Panc1 (cell line): ENCODE results near the gene KRTCAP3. TPM values are rescaled to one million over a fixed set of nuclear protein-coding genes. Genes with fewer than 3 reads are reported as not detected.

Experiments
- ATAC-seq: fragments of 200-7000 bp; cut with Tn5 transposase; 2 replicates; pipeline ENCODE4 v1.9.1; 2020; ENCODE audit warnings: mild to moderate bottlenecking, moderate library complexity
- BruUV-seq: library from RNA; stranded (reverse); fragments of 400-500 nt; replicated peaks from 2 replicates; lab custom pipeline; 2021; lab: Mats Ljungman, UMichigan
- CTCF ChIA-PET: fragments of 300-600 bp; sonication (Branson Sonifier 250); formaldehyde crosslinking; loops from one replicate; lab custom pipeline; 2022; ENCODE audit warnings: antibody characterized with exemption; lab: Charles Lee
- POLR2A ChIA-PET: fragments of 300-600 bp; sonication (Branson Sonifier 250); formaldehyde crosslinking; loops from one replicate; lab custom pipeline; 2022; ENCODE audit warnings: antibody characterized with exemption; lab: Charles Lee
- DNase-seq: peaks from one replicate; pipeline ENCODE4 v3.0.0-alpha.2; 2010; ENCODE audit warnings: low read depth, low spot score
- H3K27ac ChIP-seq: 2 replicates; pipeline ENCODE4 v1.5.1; 2011; ENCODE audit warnings: mild to moderate bottlenecking, low read length, inconsistent platforms
- H3K27me3 ChIP-seq: fragments of 200-500 bp; sonication (Bioruptor generic); 2 replicates; pipeline ENCODE4 v1.6.0; 2014; ENCODE audit warnings: low read length, inconsistent platforms; ENCODE audit not compliant: control insufficient read depth, insufficient read depth
- H3K36me3 ChIP-seq: fragments of 200-500 bp; sonication (Bioruptor generic); 2 replicates; pipeline ENCODE4 v1.5.1; 2014; ENCODE audit warnings: inconsistent platforms, mild to moderate bottlenecking, low read length, moderate library complexity; ENCODE audit not compliant: control insufficient read depth, insufficient read depth
- H3K4me1 ChIP-seq: 2 replicates; pipeline ENCODE4 v1.5.1; 2011; ENCODE audit warnings: inconsistent platforms, mild to moderate bottlenecking, low read length, moderate library complexity; ENCODE audit not compliant: control insufficient read depth, insufficient read depth
- H3K4me3 ChIP-seq, 2 experiments: 2 replicates each; pipeline ENCODE4 v1.5.1; 2011 to 2012; ENCODE audit warnings: low read depth in 2 of 2, low read length in 2 of 2, mild to moderate bottlenecking in 2 of 2, inconsistent platforms in 1 of 2, moderate library complexity in 1 of 2
- H3K9me3 ChIP-seq: fragments of 200-500 bp; sonication (Bioruptor generic); 2 replicates; pipeline ENCODE4 v1.5.1; 2014; ENCODE audit warnings: low read depth, mild to moderate bottlenecking, inconsistent platforms, low read length, moderate library complexity; ENCODE audit not compliant: control insufficient read depth, insufficient read depth
- CTCF ChIP-seq: fragments of 450-650 bp; IDR thresholded peaks from 2 replicates; pipeline ENCODE4 v1.5.1; 2017; ENCODE audit warnings: mild to moderate bottlenecking
- POLR2AphosphoS5 ChIP-seq: IDR thresholded peaks from 2 replicates; pipeline ENCODE4 v1.6.1; 2012; ENCODE audit warnings: mild to moderate bottlenecking, low read depth, low read length, moderate library complexity
- REST ChIP-seq, 2 experiments: IDR thresholded peaks; 2 replicates each; pipeline ENCODE4 v1.6.1; 2011 to 2012; ENCODE audit warnings: low read depth in 2 of 2, control low read depth in 1 of 2, low read length in 1 of 2, mild to moderate bottlenecking in 1 of 2, moderate library complexity in 1 of 2; ENCODE audit not compliant: insufficient read depth in 1 of 2
- SIN3A ChIP-seq: IDR thresholded peaks from 2 replicates; pipeline ENCODE4 v1.6.1; 2012; ENCODE audit warnings: low read depth, mild to moderate bottlenecking, low read length, moderate library complexity, borderline replicate concordance; ENCODE audit not compliant: insufficient read depth
- TCF7L2 ChIP-seq: IDR thresholded peaks from 2 replicates; pipeline ENCODE4 v1.6.1; 2011; ENCODE audit warnings: mild to moderate bottlenecking, low read depth, low read length, inconsistent platforms
- in situ Hi-C: cut with HindIII; loops from 2 replicates; pipeline ENCODE4 v1.10.0; 2016; ENCODE audit warnings: low sequenced_read_pairs, low pct_unique_long_range_greater_than_20kb
- intact Hi-C: fragments of 100-400 bp; cut with micrococcal nuclease; formaldehyde crosslinking; loops from one replicate; pipeline ENCODE4 v1.10.0; 2022; ENCODE audit not compliant: unreplicated experiment
- total RNA-seq: library from RNA; stranded (reverse); gene quantifications from one replicate; pipeline ENCODE4 v1.2.1, GENCODE V29; 2021; ENCODE audit not compliant: unreplicated experiment

Gene KRTCAP3
- total RNA-seq, 1 experiment from 2014 or later: 1.9 TPM

- intact Hi-C loops: no loop called here
- ATAC-seq: no peak
- CTCF ChIA-PET: no interaction called here
Observed at GRCh38 chr2:27492557-27492956, 50.4 kb downstream of the KRTCAP3 start.

GRCh38 chr2:27493948-27494283 is 51.7 kb downstream of the KRTCAP3 start:
- Histone ChIP-seq H3K27ac (no peak overlapping the region), H3K36me3 (no peaks in the 10 kb centered on the region), H3K4me1 (peaks cover 3% of the 10 kb centered on the region), H3K9me3 (no peaks in the 10 kb centered on the region), H3K27me3 (peaks cover 28% of the 10 kb centered on the region), H3K4me3 (no peak overlapping the region)
- in situ Hi-C loops (no loop called here), intact Hi-C loops (no loop called here)
- CTCF ChIA-PET: no interaction called here
- no TSS peak for BruUV-seq
- DNase-seq (no peak), ATAC-seq (no peak)
- POLR2A ChIA-PET: no interaction called here
- TF ChIP-seq CTCF (no peak), REST (IDR thresholded peaks at IDR 0.05; ENCODE audit: insufficient read depth in 1 of 2, low read depth in 2 of 2, low read length in 1 of 2) (no peak), POLR2AphosphoS5 (no peak), TCF7L2 (no peak), SIN3A (no peak)

More at GRCh38 chr2:27492557-27492956, 50.4 kb downstream of the KRTCAP3 start:
- Histone ChIP-seq H3K27ac (no peak overlapping the region), H3K9me3 (no peaks in the 10 kb centered on the region), H3K27me3 (peaks cover 19% of the 10 kb centered on the region), H3K36me3 (no peaks in the 10 kb centered on the region), H3K4me3 (no peak overlapping the region), H3K4me1 (peaks cover 7% of the 10 kb centered on the region)
- POLR2A ChIA-PET: no interaction called here
- no TSS peak for BruUV-seq
- DNase-seq: no peak
- in situ Hi-C loops: no loop called here
- TF ChIP-seq POLR2AphosphoS5 (no peak), CTCF (no peak), REST (IDR thresholded peaks at IDR 0.05; ENCODE audit: insufficient read depth in 1 of 2, low read depth in 2 of 2, low read length in 1 of 2) (no peak), SIN3A (no peak), TCF7L2 (no peak)

Other genes starting within 250 kb of the KRTCAP3 start
- gene ATRAID, start 230.3 kb upstream of the KRTCAP3 start, total RNA-seq: 111 TPM
- 74.5 TPM for gene SLC5A6, start 230.1 kb upstream of the KRTCAP3 start, total RNA-seq
- 76.7 TPM for gene CAD, start 225.0 kb upstream of the KRTCAP3 start, total RNA-seq
- 0.59 TPM for gene SLC30A3, start 179.3 kb upstream of the KRTCAP3 start, total RNA-seq
- gene DNAJC5G, start 166.9 kb upstream of the KRTCAP3 start, total RNA-seq: not detected
- 0.21 TPM for gene TRIM54, start 160.0 kb upstream of the KRTCAP3 start, total RNA-seq
- 4.4 TPM for gene UCN, start 133.9 kb upstream of the KRTCAP3 start, total RNA-seq
- 89.5 TPM for gene MPV17, start 119.3 kb upstream of the KRTCAP3 start, total RNA-seq
- gene GTF3C2, start 85.6 kb upstream of the KRTCAP3 start, total RNA-seq: 77.7 TPM
- gene EIF2B4, start 72.0 kb upstream of the KRTCAP3 start, total RNA-seq: 57.2 TPM
- gene SNX17, start 71.8 kb upstream of the KRTCAP3 start, total RNA-seq: 116 TPM
- gene ZNF513, start 61.6 kb upstream of the KRTCAP3 start, total RNA-seq: 25.3 TPM
- 115 TPM for gene PPM1G, start 32.8 kb upstream of the KRTCAP3 start, total RNA-seq
- gene NRBP1, start 13.8 kb upstream of the KRTCAP3 start, total RNA-seq: 103 TPM
- gene IFT172, start 47.4 kb downstream of the KRTCAP3 start, total RNA-seq: 16.7 TPM
- gene FNDC4, start 52.8 kb downstream of the KRTCAP3 start, total RNA-seq: 1.3 TPM
- gene GCKR, start 54.5 kb downstream of the KRTCAP3 start, total RNA-seq: 0.33 TPM
- gene ZNF512, start 140.7 kb downstream of the KRTCAP3 start, total RNA-seq: 12.8 TPM
- 5.9 TPM for gene CCDC121, start 186.6 kb downstream of the KRTCAP3 start, total RNA-seq
- gene GPN1, start 186.7 kb downstream of the KRTCAP3 start, total RNA-seq: 37.2 TPM
- 22.4 TPM for gene SUPT7L, start 221.2 kb downstream of the KRTCAP3 start, total RNA-seq
- 22.2 TPM for gene SLC4A1AP, start 221.5 kb downstream of the KRTCAP3 start, total RNA-seq